Karpas-422 (cell line): Measurements from ENCODE around the gene MTIF3. TPM values are rescaled to one million over a fixed set of nuclear protein-coding genes. Genes with fewer than 3 reads are reported as not detected.

ENCODE experiments used
- DNase-seq: peaks from one replicate; pipeline ENCODE4 v3.0.0-alpha.2; 2015
- H2AFZ ChIP-seq: fragments of 200-600 bp; sonication (generic); 2 replicates; pipeline ENCODE4 v1.6.1; 2014; ENCODE audit warnings: antibody characterized with exemption, low read length, mixed read lengths
- H3K27ac ChIP-seq: fragments of 200-600 bp; sonication (generic); 2 replicates; pipeline ENCODE4 v1.5.1; 2014; ENCODE audit warnings: mild to moderate bottlenecking, low read length, moderate library complexity
- H3K27me3 ChIP-seq: fragments of 200-600 bp; sonication (generic); 2 replicates; pipeline ENCODE4 v1.6.1; 2014; ENCODE audit warnings: low read length, mixed read lengths
- H3K36me3 ChIP-seq: fragments of 200-600 bp; sonication (generic); 2 replicates; pipeline ENCODE4 v1.6.1; 2014; ENCODE audit warnings: low read length, mixed read lengths; ENCODE audit not compliant: insufficient read depth
- H3K4me1 ChIP-seq: fragments of 200-600 bp; sonication (generic); 2 replicates; pipeline ENCODE4 v1.6.1; 2014; ENCODE audit warnings: mild to moderate bottlenecking, low read length, mixed read lengths
- H3K4me2 ChIP-seq: fragments of 200-600 bp; sonication (generic); 2 replicates; pipeline ENCODE4 v1.6.1; 2014; ENCODE audit warnings: low read length, low read depth, mild to moderate bottlenecking; ENCODE audit not compliant: poor library complexity, severe bottlenecking
- H3K4me3 ChIP-seq: fragments of 200-600 bp; sonication (generic); 2 replicates; pipeline ENCODE4 v1.5.1; 2014; ENCODE audit warnings: mild to moderate bottlenecking, antibody characterized with exemption, low read length, mixed read lengths
- H3K79me2 ChIP-seq: fragments of 200-600 bp; sonication (generic); 2 replicates; pipeline ENCODE4 v1.6.1; 2014; ENCODE audit warnings: mild to moderate bottlenecking, low read length, mixed read lengths
- H3K9ac ChIP-seq: fragments of 200-600 bp; sonication (generic); 2 replicates; pipeline ENCODE4 v1.6.0; 2014; ENCODE audit warnings: low read length
- H3K9me2 ChIP-seq: fragments of 200-600 bp; sonication (generic), shearing (Covaris generic); replicated peaks from 2 replicates; pipeline ENCODE4 v1.6.0; 2014; ENCODE audit warnings: mild to moderate bottlenecking, low read length, moderate library complexity; ENCODE audit not compliant: insufficient read depth
- H3K9me3 ChIP-seq: fragments of 300-700, 200-600 bp; sonication (generic); 2 replicates; pipeline ENCODE4 v1.6.1; 2014; ENCODE audit warnings: low read length, mixed read lengths
- H4K20me1 ChIP-seq: fragments of 200-600 bp; sonication (generic); 2 replicates; pipeline ENCODE4 v1.6.1; 2014; ENCODE audit warnings: mild to moderate bottlenecking, antibody characterized with exemption, low read length, low read depth; ENCODE audit not compliant: insufficient read depth
- total RNA-seq: library from RNA; depleted of rRNA; stranded (reverse); fragments of >200 nt; shearing (Covaris generic); gene quantifications from 2 replicates; pipeline ENCODE4 v1.2.3, GENCODE V29; 2014; ENCODE audit warnings: low replicate concordance; rRNA removed

Gene MTIF3, protein sequence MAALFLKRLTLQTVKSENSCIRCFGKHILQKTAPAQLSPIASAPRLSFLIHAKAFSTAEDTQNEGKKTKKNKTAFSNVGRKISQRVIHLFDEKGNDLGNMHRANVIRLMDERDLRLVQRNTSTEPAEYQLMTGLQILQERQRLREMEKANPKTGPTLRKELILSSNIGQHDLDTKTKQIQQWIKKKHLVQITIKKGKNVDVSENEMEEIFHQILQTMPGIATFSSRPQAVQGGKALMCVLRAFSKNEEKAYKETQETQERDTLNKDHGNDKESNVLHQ
- 44.9 and 48.6 TPM in 2 replicates for total RNA-seq

DNA sequence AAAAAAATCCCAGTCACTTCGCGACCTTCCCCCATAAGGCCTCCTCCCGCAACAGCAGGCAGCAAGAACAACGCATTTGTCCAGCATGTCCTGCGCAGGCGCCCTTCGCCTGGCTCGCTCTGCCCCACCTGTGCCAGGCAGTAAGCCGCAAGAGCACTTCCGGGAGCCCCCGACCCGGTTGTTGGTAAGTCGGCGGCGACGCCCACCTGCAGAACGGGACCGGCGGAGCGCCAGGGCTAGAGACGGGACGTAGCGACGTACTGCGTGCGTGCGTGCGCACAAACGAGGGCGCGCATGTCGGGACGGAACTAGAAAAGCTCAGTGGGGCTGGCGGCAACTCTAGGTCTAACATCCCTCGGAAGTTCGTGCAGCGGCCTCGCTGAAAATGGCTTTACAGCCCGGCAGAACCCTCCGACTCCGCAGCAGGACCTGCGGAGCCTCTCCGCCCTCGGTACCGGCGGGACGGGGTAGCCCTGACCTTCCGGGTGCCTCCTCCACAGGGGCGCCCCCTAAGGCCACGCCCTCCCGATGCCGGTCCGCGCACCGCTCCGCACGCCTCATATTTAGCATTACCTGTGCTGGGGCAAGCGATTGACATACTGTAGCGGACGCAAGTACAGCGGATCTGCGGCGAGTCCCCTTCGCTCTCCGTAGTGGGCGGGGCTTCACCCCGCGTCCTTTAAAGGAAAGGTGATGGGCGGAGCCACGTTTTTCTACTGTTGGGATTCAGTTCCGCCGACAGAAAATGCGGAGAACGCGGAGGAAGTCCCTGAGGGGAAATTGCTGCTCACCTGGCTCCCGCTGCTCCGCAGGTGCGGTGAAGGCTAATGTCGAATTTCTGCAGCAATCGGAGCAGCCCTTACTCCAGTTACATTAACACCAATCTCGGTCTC, at the start of gene MTIF3:
Gene MTIF3, minus strand, starts transcription at position 629 of the 893 bp plus-strand sequence. CDS start 10,116 bp downstream, outside the sequence.
- no peaks in the 10 kb centered on the region for H3K9me3 ChIP-seq
- H3K4me1 ChIP-seq = peaks cover 42% of the 10 kb centered on the region
- no peaks in the 10 kb centered on the region for H3K36me3 ChIP-seq
- H3K4me2 ChIP-seq = peak within 1 kb of the TSS; percentile 86
- no peaks in the 10 kb centered on the region for H3K27me3 ChIP-seq
- H3K9me2 ChIP-seq = no peaks in the 10 kb centered on the region
- peak within 1 kb of the TSS; percentile 73 for H3K4me3 ChIP-seq
- peak within 1 kb of the TSS; percentile 95 for H3K27ac ChIP-seq
- H2AFZ ChIP-seq = peak within 1 kb of the TSS; percentile 81; the same call in 1 of the 2 replicates
- DNase-seq = peak; percentile 99
- H3K79me2 ChIP-seq = peaks cover 43% of the 10 kb centered on the region
- H3K9ac ChIP-seq = peak within 1 kb of the TSS; percentile 96
- no peaks in the 10 kb centered on the region for H4K20me1 ChIP-seq

DNA sequence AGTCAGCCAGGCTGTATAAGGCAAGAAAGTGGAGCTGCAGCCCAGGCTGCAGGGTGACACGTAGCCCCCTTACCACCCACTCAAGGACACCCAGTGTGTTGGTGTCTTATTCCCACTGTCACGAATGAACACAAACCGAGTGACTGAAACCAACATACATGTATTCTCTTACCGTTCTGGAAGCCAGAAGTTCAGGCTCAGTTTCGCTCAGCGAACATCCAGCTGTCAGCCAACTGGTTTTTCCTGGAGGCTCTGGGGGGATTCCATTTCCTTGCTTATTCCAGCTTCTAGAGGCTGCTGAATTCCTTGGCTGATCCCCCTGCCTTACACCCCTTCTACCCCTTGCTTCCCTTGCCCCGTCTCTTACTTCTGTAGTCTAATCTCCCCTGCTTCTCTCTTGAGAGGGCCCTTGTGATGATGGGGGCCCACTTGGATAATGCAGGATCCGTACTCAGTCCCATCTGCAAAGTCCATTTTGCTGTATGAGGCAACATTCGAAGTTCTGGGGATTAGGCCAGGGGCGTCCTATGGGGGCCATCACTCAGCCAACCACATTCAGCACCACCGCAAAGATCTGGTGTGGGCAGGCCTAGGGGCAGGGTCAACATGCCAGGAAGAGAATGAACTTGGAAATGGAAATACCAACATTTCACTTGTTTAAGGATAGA, 47.3 kb upstream of the MTIF3 start:
- H3K36me3 ChIP-seq = no peaks in the 10 kb centered on the region
- H3K27ac ChIP-seq = no peak overlapping the region
- no peak overlapping the region for H3K4me2 ChIP-seq
- H4K20me1 ChIP-seq = no peaks in the 10 kb centered on the region
- H3K9me3 ChIP-seq = no peaks in the 10 kb centered on the region
- no peak for DNase-seq
- H3K27me3 ChIP-seq = no peaks in the 10 kb centered on the region
- H2AFZ ChIP-seq = no peak overlapping the region
- H3K9me2 ChIP-seq = no peaks in the 10 kb centered on the region
- H3K4me3 ChIP-seq = no peak overlapping the region
- H3K79me2 ChIP-seq = no peaks in the 10 kb centered on the region
- H3K9ac ChIP-seq = no peak overlapping the region
- H3K4me1 ChIP-seq = no peaks in the 10 kb centered on the region

DNA sequence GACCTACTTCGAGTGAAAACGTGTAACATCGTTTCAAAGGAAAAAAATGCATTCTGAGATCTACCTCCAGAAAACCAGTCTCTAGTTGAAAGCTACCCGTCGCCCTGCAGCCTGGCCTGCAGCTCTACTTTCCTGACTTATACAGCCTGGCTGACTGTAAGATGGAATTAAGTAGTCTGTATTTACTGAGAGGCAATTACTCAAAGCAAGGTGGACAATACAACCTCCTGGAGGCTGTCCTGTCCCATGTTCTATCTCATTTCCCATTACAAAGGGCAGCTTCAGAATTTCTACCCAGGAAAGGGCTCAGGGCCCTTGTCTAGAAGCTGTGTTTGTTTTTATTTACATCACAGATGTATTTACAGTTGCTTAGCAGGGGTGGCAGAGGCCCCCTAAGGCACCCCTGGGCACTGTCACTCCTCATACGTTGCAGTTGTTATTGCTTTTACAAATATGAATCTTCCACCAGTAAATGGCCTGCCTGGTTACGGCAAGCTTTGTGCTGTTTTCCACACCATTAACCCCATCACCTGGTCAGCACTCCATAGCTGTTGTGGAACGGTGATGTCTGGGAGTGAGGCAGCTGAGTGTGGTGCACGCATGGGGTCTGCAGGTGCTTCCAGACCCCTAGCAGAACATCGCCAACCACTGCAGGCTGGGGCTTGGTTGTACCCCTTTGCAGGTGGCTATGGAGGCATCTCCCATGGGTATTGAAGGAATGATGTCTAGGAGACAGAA, 46.3 kb upstream of the MTIF3 start:
- Histone ChIP-seq H3K27ac (no peak overlapping the region), H3K79me2 (no peaks in the 10 kb centered on the region), H3K9me2 (no peaks in the 10 kb centered on the region), H3K4me2 (no peak overlapping the region), H3K4me3 (no peak overlapping the region), H3K36me3 (no peaks in the 10 kb centered on the region), H3K9ac (no peak overlapping the region), H3K9me3 (no peaks in the 10 kb centered on the region), H2AFZ (no peak overlapping the region), H3K27me3 (no peaks in the 10 kb centered on the region), H4K20me1 (no peaks in the 10 kb centered on the region), H3K4me1 (no peaks in the 10 kb centered on the region)
- DNase-seq = no peak

DNA sequence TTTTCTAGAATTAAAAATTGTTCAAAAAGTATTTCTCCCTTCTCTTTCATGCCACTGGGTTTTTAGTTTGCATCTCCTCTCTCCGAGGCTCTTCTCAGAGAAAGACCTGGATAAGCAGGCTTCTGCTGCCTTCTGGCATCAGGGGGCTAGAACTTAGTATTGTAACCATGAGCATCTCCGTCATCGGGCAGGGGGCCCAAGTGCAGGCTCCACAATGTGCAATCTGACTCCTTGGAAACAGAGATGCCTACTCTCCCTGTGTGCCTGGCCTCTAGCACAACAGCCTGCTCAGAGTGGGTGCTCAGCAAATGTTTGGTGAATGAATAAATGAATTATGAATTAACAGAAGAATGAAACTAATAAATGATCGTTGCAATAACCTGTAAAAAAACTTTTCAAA, 45.6 kb upstream of the MTIF3 start:
- no peak for DNase-seq

DNA sequence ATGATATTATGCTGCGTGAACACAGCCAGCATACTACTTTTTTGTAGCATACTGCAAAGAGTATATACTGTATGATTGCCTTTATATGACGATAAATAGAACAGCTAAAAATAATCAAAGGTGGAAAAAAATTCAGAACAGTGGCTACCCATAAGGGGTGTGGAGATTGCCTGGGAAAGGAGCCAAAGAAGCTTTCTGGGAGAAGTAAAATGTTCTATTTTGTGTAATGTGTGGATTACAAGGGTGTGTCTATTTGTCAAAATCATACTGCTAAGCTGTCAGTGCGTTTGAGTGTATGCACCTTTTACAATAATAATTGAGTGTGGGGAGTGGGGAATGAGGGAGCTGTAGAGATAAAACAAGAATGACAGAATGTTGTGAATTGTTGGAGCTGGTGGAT, 45.2 kb upstream of the MTIF3 start:
- Histone ChIP-seq H3K9me2 (no peaks in the 10 kb centered on the region), H3K9ac (no peak overlapping the region), H4K20me1 (no peaks in the 10 kb centered on the region), H3K4me1 (no peaks in the 10 kb centered on the region), H3K79me2 (no peaks in the 10 kb centered on the region), H3K4me3 (no peak overlapping the region), H3K4me2 (no peak overlapping the region), H2AFZ (no peak overlapping the region), H3K27me3 (no peaks in the 10 kb centered on the region), H3K36me3 (no peaks in the 10 kb centered on the region), H3K9me3 (no peaks in the 10 kb centered on the region), H3K27ac (no peak overlapping the region)
- DNase-seq = no peak

More for the DNA sequence above, 45.6 kb upstream of the MTIF3 start:
- H3K9ac ChIP-seq = no peak overlapping the region
- no peaks in the 10 kb centered on the region for H3K27me3 ChIP-seq
- H3K4me1 ChIP-seq = no peaks in the 10 kb centered on the region
- no peaks in the 10 kb centered on the region for H3K36me3 ChIP-seq
- H3K4me3 ChIP-seq = no peak overlapping the region
- no peaks in the 10 kb centered on the region for H3K9me2 ChIP-seq
- H4K20me1 ChIP-seq = no peaks in the 10 kb centered on the region
- H3K27ac ChIP-seq = no peak overlapping the region
- no peaks in the 10 kb centered on the region for H3K79me2 ChIP-seq
- H3K9me3 ChIP-seq = no peaks in the 10 kb centered on the region
- no peak overlapping the region for H3K4me2 ChIP-seq
- H2AFZ ChIP-seq = no peak overlapping the region

DNA sequence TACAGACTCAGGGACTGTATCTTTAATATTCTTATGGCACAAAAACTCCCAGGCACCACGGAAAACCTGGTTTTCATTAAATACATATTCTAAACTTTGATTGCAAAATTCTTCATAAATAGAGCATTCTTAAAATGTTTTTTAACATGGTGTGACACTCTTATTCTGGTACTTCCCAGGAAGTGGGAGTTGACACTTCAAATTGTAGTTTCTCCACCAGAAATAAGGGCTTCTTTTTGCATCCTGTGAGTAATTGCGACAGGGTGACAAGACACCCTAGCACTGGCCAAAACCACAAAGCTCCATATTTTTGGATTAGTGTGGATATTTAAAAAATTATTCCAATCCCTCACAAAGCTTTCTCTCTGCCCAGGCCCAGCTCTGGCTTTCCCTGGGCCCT, 43.6 kb upstream of the MTIF3 start:
- H4K20me1 ChIP-seq = no peaks in the 10 kb centered on the region
- H3K4me2 ChIP-seq = no peak overlapping the region
- no peak overlapping the region for H2AFZ ChIP-seq
- no peak overlapping the region for H3K4me3 ChIP-seq
- H3K9me2 ChIP-seq = no peaks in the 10 kb centered on the region
- H3K79me2 ChIP-seq = no peaks in the 10 kb centered on the region
- H3K36me3 ChIP-seq = no peaks in the 10 kb centered on the region
- H3K9ac ChIP-seq = no peak overlapping the region
- DNase-seq = no peak
- no peak overlapping the region for H3K27ac ChIP-seq
- no peaks in the 10 kb centered on the region for H3K4me1 ChIP-seq
- no peaks in the 10 kb centered on the region for H3K27me3 ChIP-seq
- H3K9me3 ChIP-seq = no peaks in the 10 kb centered on the region

DNA sequence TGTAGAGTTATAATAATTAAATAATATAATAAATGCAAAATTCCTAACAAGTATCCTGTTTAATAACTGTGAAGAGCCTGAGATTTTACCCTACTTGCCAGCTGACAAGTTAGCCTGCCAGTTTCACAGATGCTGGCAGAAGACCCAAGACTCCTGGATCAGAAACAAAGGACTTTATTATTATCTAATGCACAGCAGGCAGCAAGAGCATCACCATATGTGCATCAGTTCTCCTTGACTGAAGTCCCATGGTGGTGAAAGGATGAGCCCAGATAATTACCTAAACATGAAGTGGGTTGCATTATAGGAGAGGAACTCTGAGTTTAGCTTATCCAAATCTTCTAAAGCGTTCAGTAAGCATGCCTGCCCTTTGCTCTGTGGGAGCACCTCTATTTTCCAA, 39.1 kb upstream of the MTIF3 start:
- no peaks in the 10 kb centered on the region for H4K20me1 ChIP-seq
- H3K36me3 ChIP-seq = no peaks in the 10 kb centered on the region
- no peak overlapping the region for H3K9ac ChIP-seq
- H3K4me3 ChIP-seq = no peak overlapping the region
- H3K9me2 ChIP-seq = no peaks in the 10 kb centered on the region
- no peaks in the 10 kb centered on the region for H3K9me3 ChIP-seq
- H3K27ac ChIP-seq = no peak overlapping the region
- no peaks in the 10 kb centered on the region for H3K27me3 ChIP-seq
- no peak overlapping the region for H2AFZ ChIP-seq
- H3K4me1 ChIP-seq = no peaks in the 10 kb centered on the region
- H3K79me2 ChIP-seq = no peaks in the 10 kb centered on the region
- DNase-seq = no peak
- H3K4me2 ChIP-seq = no peak overlapping the region
